SKM-1 (cell line): ENCODE data around the gene PTPRU.

Source experiments
- DNase-seq: peaks from one replicate; lab custom pipeline; 2025; ENCODE audit not compliant: unreplicated experiment; lab: John Stamatoyannopoulos, UW

The PTPRU gene

GRCh38 chr1:29330089-29330488 lies 93.8 kb downstream of the PTPRU start:
- DNase-seq = no peak

- no peak for DNase-seq
These were observed 94.5 kb downstream of the PTPRU start for GRCh38 chr1:29330856-29331255.

- DNase-seq = no peak
These were observed 95.0 kb downstream of the PTPRU start for GRCh38 chr1:29331309-29331708.

- no peak for DNase-seq
These were observed 95.4 kb downstream of the PTPRU start for GRCh38 chr1:29331729-29332128.

GRCh38 chr1:29332204-29332603 lies 95.9 kb downstream of the PTPRU start:
- no peak for DNase-seq

- DNase-seq = no peak
These were observed 96.7 kb downstream of the PTPRU start for GRCh38 chr1:29333008-29333407.

GRCh38 chr1:29335573-29335972 lies 99.3 kb downstream of the PTPRU start:
- no peak for DNase-seq

- no peak for DNase-seq
These were observed 102.7 kb downstream of the PTPRU start for GRCh38 chr1:29338908-29339575.

- DNase-seq = no peak
These were observed 105.6 kb downstream of the PTPRU start for GRCh38 chr1:29341936-29342335.

GRCh38 chr1:29342351-29342750 lies 106.0 kb downstream of the PTPRU start:
- DNase-seq = no peak

GRCh38 chr1:29342983-29343382 lies 106.7 kb downstream of the PTPRU start:
- no peak for DNase-seq

- no peak for DNase-seq
These were observed 107.2 kb downstream of the PTPRU start for GRCh38 chr1:29343476-29343875.

GRCh38 chr1:29343908-29344307 lies 107.6 kb downstream of the PTPRU start:
- DNase-seq = no peak

GRCh38 chr1:29344336-29344735 lies 108.0 kb downstream of the PTPRU start:
- DNase-seq = no peak

GRCh38 chr1:29346576-29346975 lies 110.3 kb downstream of the PTPRU start:
- no peak for DNase-seq

GRCh38 chr1:29349871-29350491 lies 113.7 kb downstream of the PTPRU start:
- DNase-seq = no peak

- DNase-seq = no peak
These were observed 116.5 kb downstream of the PTPRU start for GRCh38 chr1:29352719-29353420.

GRCh38 chr1:29354511-29355098 lies 118.3 kb downstream of the PTPRU start:
- DNase-seq = no peak

GRCh38 chr1:29355375-29355774 lies 119.1 kb downstream of the PTPRU start:
- no peak for DNase-seq

GRCh38 chr1:29356663-29357062 lies 120.3 kb downstream of the PTPRU start:
- no peak for DNase-seq

- DNase-seq = no peak
These were observed 121.1 kb downstream of the PTPRU start for GRCh38 chr1:29357452-29357851.

- DNase-seq = no peak
These were observed 121.9 kb downstream of the PTPRU start for GRCh38 chr1:29358183-29358582.
